Stimulated activated CD4-positive, alpha-beta T cell treated with anti-CD3 and anti-CD28 coated beads, Interleukin-15, amount 100 ng/mL, for 1 hour (primary cell): ENCODE results near the gene LAMP1.
"Not testable (repeated sequence)": the region's sequence is repeated elsewhere in the genome, so short reads cannot be mapped to it uniquely, and the experiment has no call there.

Source experiments
- DNase-seq, 2 donors: peaks; one replicate each; pipeline ENCODE4 v3.0.0-alpha.2; 2020; ENCODE audit warnings: low read depth in 1 of 2, low spot score in 1 of 2

The LAMP1 gene

GRCh38 chr13:113325779-113326178, 28.7 kb downstream of the LAMP1 start:
- DNase-seq, result no peak

GRCh38 chr13:113327391-113327765, 30.3 kb downstream of the LAMP1 start:
- no peak for DNase-seq

- DNase-seq, result no peak
Measured at GRCh38 chr13:113327766-113328471, 30.9 kb downstream of the LAMP1 start.

- DNase-seq, result no peak
Measured at GRCh38 chr13:113328851-113329250, 31.8 kb downstream of the LAMP1 start.

GRCh38 chr13:113329656-113330312, 32.7 kb downstream of the LAMP1 start:
- DNase-seq, result no peak

GRCh38 chr13:113332615-113333014, 35.6 kb downstream of the LAMP1 start:
- DNase-seq, result no peak

- DNase-seq, result no peak
Measured at GRCh38 chr13:113333076-113333475, 36.0 kb downstream of the LAMP1 start.

- DNase-seq, result no peak
Measured at GRCh38 chr13:113337556-113337955, 40.5 kb downstream of the LAMP1 start.

- DNase-seq, result no peak
Measured at GRCh38 chr13:113337976-113338375, 40.9 kb downstream of the LAMP1 start.

GRCh38 chr13:113338451-113338850, 41.4 kb downstream of the LAMP1 start:
- no peak for DNase-seq

- no peak for DNase-seq
Measured at GRCh38 chr13:113342820-113343691, 46.0 kb downstream of the LAMP1 start.

GRCh38 chr13:113343692-113343968, 46.6 kb downstream of the LAMP1 start:
- DNase-seq, result no peak

GRCh38 chr13:113345486-113345885, 48.4 kb downstream of the LAMP1 start:
- DNase-seq, result no peak

- DNase-seq, result not testable (repeated sequence)
Measured at GRCh38 chr13:113347736-113348225, 50.7 kb downstream of the LAMP1 start.

GRCh38 chr13:113348591-113348990, 51.6 kb downstream of the LAMP1 start:
- no peak for DNase-seq

GRCh38 chr13:113349050-113349449, 52.0 kb downstream of the LAMP1 start:
- DNase-seq, result no peak

GRCh38 chr13:113349491-113349890, 52.5 kb downstream of the LAMP1 start:
- no peak for DNase-seq

GRCh38 chr13:113350065-113350937, 53.3 kb downstream of the LAMP1 start:
- DNase-seq, result no peak

- DNase-seq, result no peak
Measured at GRCh38 chr13:113350938-113351335, 53.9 kb downstream of the LAMP1 start.

- DNase-seq, result no peak
Measured at GRCh38 chr13:113351514-113352026, 54.5 kb downstream of the LAMP1 start.

- no peak for DNase-seq
Measured at GRCh38 chr13:113353254-113353653, 56.2 kb downstream of the LAMP1 start.
